Ishikawa (cell line): ENCODE results near the gene EDC4.

ENCODE experiments used
- CEBPB ChIP-seq: IDR thresholded peaks from 2 replicates; pipeline ENCODE4 v1.6.1; 2012
- CREB1 ChIP-seq: IDR thresholded peaks from 2 replicates; pipeline ENCODE4 v1.6.1; 2012; ENCODE audit warnings: low read depth
- EGR1 ChIP-seq: IDR thresholded peaks from 2 replicates; pipeline ENCODE4 v1.6.1; 2012
- EP300 ChIP-seq: IDR thresholded peaks from 2 replicates; pipeline ENCODE4 v1.6.1; 2012; ENCODE audit warnings: borderline replicate concordance
- FOXM1 ChIP-seq: IDR thresholded peaks from 2 replicates; pipeline ENCODE4 v1.6.1; 2012; ENCODE audit warnings: low read depth, borderline replicate concordance
- MAX ChIP-seq: IDR thresholded peaks from 2 replicates; pipeline ENCODE4 v1.6.1; 2012
- NFIC ChIP-seq: IDR thresholded peaks from 2 replicates; pipeline ENCODE4 v1.6.1; 2012
- RAD21 ChIP-seq: IDR thresholded peaks from 2 replicates; pipeline ENCODE4 v1.6.1; 2012; ENCODE audit warnings: low read depth
- REST ChIP-seq: IDR thresholded peaks from 2 replicates; pipeline ENCODE4 v1.6.1; 2012; ENCODE audit warnings: low read depth, mild to moderate bottlenecking
- TAF1 ChIP-seq: IDR thresholded peaks from 2 replicates; pipeline ENCODE4 v1.6.1; 2012; ENCODE audit warnings: low read depth, mild to moderate bottlenecking
- TCF12 ChIP-seq: IDR thresholded peaks from 2 replicates; pipeline ENCODE4 v1.6.1; 2012; ENCODE audit warnings: low read depth
- TEAD4 ChIP-seq: IDR thresholded peaks from 2 replicates; pipeline ENCODE4 v1.6.1; 2012
- USF1 ChIP-seq: IDR thresholded peaks from 2 replicates; pipeline ENCODE4 v1.6.1; 2012
- YY1 ChIP-seq: IDR thresholded peaks from 2 replicates; pipeline ENCODE4 v1.6.1; 2012; ENCODE audit warnings: low read depth
- ZBTB7A ChIP-seq: IDR thresholded peaks from 2 replicates; pipeline ENCODE4 v1.6.1; 2012; ENCODE audit warnings: low read depth

EDC4 gene

GRCh38 chr16:67915831-67916723 is 43.2 kb downstream of the EDC4 start:
- TF ChIP-seq EGR1 = no peak
- no peak for TF ChIP-seq CEBPB
- TF ChIP-seq MAX = no peak
- no peak for TF ChIP-seq FOXM1
- TF ChIP-seq TAF1 = no peak
- TF ChIP-seq YY1 = no peak
- no peak for TF ChIP-seq CREB1

GRCh38 chr16:67917140-67917851 is 44.4 kb downstream of the EDC4 start:
- no peak for TF ChIP-seq REST
- no peak for TF ChIP-seq TEAD4

- TF ChIP-seq TAF1 = no peak
Observed at GRCh38 chr16:67917852-67918236, 45.0 kb downstream of the EDC4 start.

GRCh38 chr16:67919622-67920221 is 46.9 kb downstream of the EDC4 start:
- no peak for TF ChIP-seq FOXM1
- no peak for TF ChIP-seq TEAD4
- no peak for TF ChIP-seq MAX
- no peak for TF ChIP-seq ZBTB7A
- TF ChIP-seq USF1 = no peak
- TF ChIP-seq TAF1 = no peak
- TF ChIP-seq YY1 = no peak
- TF ChIP-seq TCF12 = no peak
- TF ChIP-seq EGR1 = no peak

GRCh38 chr16:67922221-67922620 is 49.4 kb downstream of the EDC4 start:
- TF ChIP-seq CREB1 (no peak), RAD21 (no peak), ZBTB7A (no peak), FOXM1 (no peak), MAX (no peak), YY1 (no peak), CEBPB (no peak), TCF12 (no peak), TAF1 (no peak), USF1 (no peak), NFIC (no peak), EGR1 (no peak), TEAD4 (no peak), EP300 (no peak), REST (no peak)

GRCh38 chr16:67922740-67923139 is 49.9 kb downstream of the EDC4 start:
- TF ChIP-seq TCF12 (no peak), TEAD4 (no peak), EP300 (no peak), RAD21 (no peak), YY1 (no peak), CREB1 (no peak), REST (no peak), MAX (no peak), NFIC (no peak), TAF1 (no peak), ZBTB7A (no peak), USF1 (no peak), EGR1 (no peak), FOXM1 (no peak), CEBPB (no peak)
